K562 (cell line): ENCODE results near the gene YOD1. TPM values are rescaled to one million over a fixed set of nuclear protein-coding genes. Genes with fewer than 3 reads are reported as not detected.

Experiments
- ATAC-seq: fragments of 200-7000 bp; cut with Tn5 transposase; 3 replicates; pipeline ENCODE4 v1.9.1; 2020; ENCODE audit warnings: moderate library complexity
- BruUV-seq: library from RNA; stranded (reverse); fragments of 400-500 nt; replicated peaks from 2 replicates; lab custom pipeline; 2021; lab: Mats Ljungman, UMichigan
- CTCF ChIA-PET: fragments of 300-600 bp; formaldehyde crosslinking; extraction: SDS; loops from one replicate; lab custom pipeline; 2021; ENCODE audit warnings: low intra/inter-chr PET ratio; lab: Yijun Ruan, JAX
- POLR2A ChIA-PET: fragments of 300-600, 350-650 bp; sonication (Branson Sonifier 250); formaldehyde crosslinking; extraction: SDS; loops from one replicate; lab custom pipeline; 2021; ENCODE audit warnings: antibody characterized with exemption, inconsistent platforms; lab: Yijun Ruan, JAX
- DNase-seq, 4 experiments: peaks; one replicate each; pipeline versions ENCODE4 v3.0.0 to v3.0.0-alpha.2; 2011 to 2018; ENCODE audit warnings: low spot score in 3 of 4, mixed read lengths in 3 of 4; ENCODE audit errors: extremely low read depth in 1 of 4
- FAIRE-seq: peaks from 2 replicates; lab custom pipeline; 2011; peaks lifted over from hg19 to GRCh38; lab: Jason Lieb, UNC
- H2AFZ ChIP-seq: 2 replicates; pipeline ENCODE4 v1.6.0; 2011; ENCODE audit warnings: low read depth, low read length, control low read depth, inconsistent platforms
- H3K27ac ChIP-seq: fragments of 200-600 bp; 3 replicates; pipeline ENCODE4 v1.8.0; 2011; ENCODE audit warnings: low read depth, mild to moderate bottlenecking, control low read depth, inconsistent platforms, low read length, moderate library complexity, mixed read lengths; ENCODE audit errors: extremely low read depth
- H3K27me3 ChIP-seq, 2 experiments: fragments of 300-600 bp in 1 of 2; 2 replicates in 1 of 2; 3 replicates in 1 of 2; pipeline versions ENCODE4 v1.6.0 to v1.8.0; 2011; ENCODE audit warnings: inconsistent platforms in 2 of 2, low read length in 2 of 2, mild to moderate bottlenecking in 1 of 2, mixed read lengths in 1 of 2, moderate library complexity in 1 of 2; ENCODE audit not compliant: control insufficient read depth in 2 of 2, insufficient read depth in 2 of 2
- H3K36me3 ChIP-seq: fragments of 300-600 bp; 3 replicates; pipeline ENCODE4 v1.8.0; 2011; ENCODE audit warnings: mild to moderate bottlenecking, low read length, inconsistent platforms; ENCODE audit not compliant: control insufficient read depth, insufficient read depth
- H3K4me1 ChIP-seq, 2 experiments: fragments of 200-600 bp in 1 of 2; replicated peaks in 1 of 2; 2 replicates in 1 of 2; 3 replicates in 1 of 2; pipeline versions ENCODE4 v1.5.1 to v1.8.0; 2011; ENCODE audit warnings: inconsistent platforms in 2 of 2, low read length in 2 of 2, mild to moderate bottlenecking in 1 of 2, mixed read lengths in 1 of 2, moderate library complexity in 1 of 2; ENCODE audit not compliant: control insufficient read depth in 2 of 2, insufficient read depth in 2 of 2
- H3K4me2 ChIP-seq: 2 replicates; pipeline ENCODE4 v1.6.1; 2011; ENCODE audit warnings: low read length, control low read depth, inconsistent platforms, mixed read lengths; ENCODE audit not compliant: insufficient read depth
- H3K4me3 ChIP-seq: fragments of 200-600 bp; sonication (generic), shearing (Covaris generic); 2 replicates; pipeline ENCODE4 v1.5.1; 2016; ENCODE audit warnings: control low read depth, inconsistent platforms
- H3K79me2 ChIP-seq: fragments of 200-600 bp; 3 replicates; pipeline ENCODE4 v1.8.0; 2011; ENCODE audit warnings: low read length, inconsistent platforms; ENCODE audit not compliant: control insufficient read depth, insufficient read depth
- H3K9ac ChIP-seq, 2 experiments: 2 replicates each; pipeline versions ENCODE4 v1.6.0 to v1.6.1; 2011; ENCODE audit warnings: low read depth in 2 of 2, low read length in 2 of 2, control low read depth in 1 of 2, inconsistent platforms in 1 of 2, mild to moderate bottlenecking in 1 of 2, mixed read lengths in 1 of 2; ENCODE audit not compliant: insufficient read depth in 1 of 2
- H3K9me1 ChIP-seq: one replicate; pipeline ENCODE4 v1.6.0; 2011; ENCODE audit warnings: inconsistent platforms, mild to moderate bottlenecking, low read length, moderate library complexity; ENCODE audit not compliant: control insufficient read depth, insufficient read depth
- H3K9me3 ChIP-seq: replicated peaks from 2 replicates; pipeline ENCODE4 v1.5.1; 2011; ENCODE audit warnings: low read depth, low read length, inconsistent platforms; ENCODE audit not compliant: control insufficient read depth, insufficient read depth
- H4K20me1 ChIP-seq: replicated peaks from 2 replicates; pipeline ENCODE4 v1.6.1; 2011; ENCODE audit warnings: low read length, inconsistent platforms, mixed read lengths; ENCODE audit not compliant: control insufficient read depth, insufficient read depth
- ATF3 ChIP-seq, 2 experiments: fragments of 450-650 bp in 1 of 2; sonication (generic) in 1 of 2; formaldehyde crosslinking in 1 of 2; IDR thresholded peaks in 1 of 2; conservative IDR thresholded peaks in 1 of 2; 2 replicates each; pipeline versions ENCODE4 v1.6.1 to v1.8.1; 2016 to 2023; ENCODE audit warnings: mild to moderate bottlenecking in 2 of 2, moderate library complexity in 2 of 2, inconsistent platforms in 1 of 2, missing genetic modification reagents in 1 of 2
- ATF7 ChIP-seq: fragments of 450-650 bp; IDR thresholded peaks from 2 replicates; pipeline ENCODE4 v1.7.1; 2014; ENCODE audit warnings: mild to moderate bottlenecking, moderate library complexity
- CHD1 ChIP-seq: fragments of 200-600 bp; sonication (generic); IDR thresholded peaks from one replicate; pipeline ENCODE4 v1.6.1; 2012; ENCODE audit warnings: mild to moderate bottlenecking, moderate library complexity, low read length, inconsistent platforms
- EHMT2 ChIP-seq: fragments of 450-650 bp; IDR thresholded peaks from 2 replicates; pipeline ENCODE4 v1.6.1; 2018; ENCODE audit warnings: antibody characterized with exemption
- HNRNPL ChIP-seq: fragments of 200-400 bp; formaldehyde crosslinking; IDR thresholded peaks from 2 replicates; pipeline ENCODE4 v1.6.1; 2017; ENCODE audit warnings: low read depth, mild to moderate bottlenecking, low read length
- MAFG ChIP-seq: fragments of 450-650 bp; conservative IDR thresholded peaks from 2 replicates; pipeline ENCODE4 v1.6.1; 2016; ENCODE audit warnings: missing genetic modification characterization, missing compliant biosample characterization
- MAZ ChIP-seq, 2 experiments: fragments of 450-650 bp in 1 of 2; sonication (generic) in 1 of 2; formaldehyde crosslinking; IDR thresholded peaks in 1 of 2; conservative IDR thresholded peaks in 1 of 2; 2 replicates each; pipeline versions ENCODE4 v1.4.0 to v1.5.0; 2020; ENCODE audit warnings: mild to moderate bottlenecking in 1 of 2, missing genetic modification reagents in 1 of 2
- NEUROD1 ChIP-seq: fragments of 150-350 bp; IDR thresholded peaks from 2 replicates; pipeline ENCODE4 v1.6.1; 2014; ENCODE audit warnings: borderline replicate concordance, low read length, low read depth; ENCODE audit not compliant: partially characterized antibody
- NFIX ChIP-seq: fragments of 250-450 bp; sonication (Bioruptor Pico); IDR thresholded peaks from 2 replicates; pipeline ENCODE4 v1.4.0; 2020; ENCODE audit warnings: low read depth, mild to moderate bottlenecking, moderate library complexity
- NR1H2 ChIP-seq: sonication (generic); formaldehyde crosslinking; IDR thresholded peaks from 2 replicates; pipeline ENCODE4 v1.4.0; 2020; ENCODE audit warnings: mild to moderate bottlenecking, missing genetic modification reagents
- POLR3A ChIP-seq: IDR thresholded peaks from 2 replicates; pipeline ENCODE4 v1.6.1; 2011; ENCODE audit warnings: borderline replicate concordance, mild to moderate bottlenecking, moderate library complexity; ENCODE audit not compliant: insufficient read length, insufficient read depth; ENCODE audit errors: extremely low read depth
- RBM34 ChIP-seq: fragments of 200-400 bp; formaldehyde crosslinking; IDR thresholded peaks from 2 replicates; pipeline ENCODE4 v1.6.1; 2018; ENCODE audit warnings: low read length, borderline replicate concordance; ENCODE audit not compliant: insufficient read depth
- TEAD1 ChIP-seq, 2 experiments: fragments of 450-650 bp in 1 of 2; sonication (generic) in 1 of 2; formaldehyde crosslinking; IDR thresholded peaks; 2 replicates each; pipeline versions ENCODE4 v1.4.0 to v1.8.0; 2020 to 2022; ENCODE audit warnings: mild to moderate bottlenecking in 2 of 2, missing genetic modification reagents in 1 of 2
- ZC3H11A ChIP-seq: IDR thresholded peaks from 2 replicates; pipeline ENCODE4 v1.6.1; 2012; ENCODE audit warnings: low read depth, low read length, improper control_type of control experiment
- ZNF436 ChIP-seq: fragments of 250-450, 450-650 bp; sonication (Bioruptor Pico); formaldehyde crosslinking; IDR thresholded peaks from 2 replicates; pipeline ENCODE4 v1.7.0; 2020; ENCODE audit warnings: mild to moderate bottlenecking
- ZNF696 ChIP-seq: fragments of 250-450 bp; sonication (Bioruptor Pico); conservative IDR thresholded peaks from 2 replicates; pipeline ENCODE4 v1.4.0; 2020; ENCODE audit warnings: mild to moderate bottlenecking, moderate library complexity
- WGBS: fragments of 100-300 bp; shearing (Covaris generic); methylation state at CpG from one replicate; pipeline ENCODE4 v1.1.6; 2016; ENCODE audit warnings: low coverage, mixed read lengths; ENCODE audit not compliant: insufficient coverage; ENCODE audit errors: missing lambda C conversion rate; 5-methylcytosine and 5-hydroxymethylcytosine counted together
- in situ Hi-C: fragments of 300-500 bp; cut with MboI; formaldehyde crosslinking; loops from 4 replicates; pipeline ENCODE4 v1.15.0; 2018; ENCODE audit warnings: inconsistent platforms, mixed read lengths
- intact Hi-C: fragments of 100-400 bp; cut with micrococcal nuclease; formaldehyde crosslinking; loops from 2 replicates; pipeline ENCODE4 v1.14.2; 2022
- polyA plus RNA-seq, 8 experiments: library from polyadenylated mRNA; depleted of rRNA in 4 of 8; stranded (reverse) in 5 of 8; unstranded in 3 of 8; fragments of >200 nt; fragmentation: Nextera tagmentation in 2 of 8; fragmentation: Illumina TruSeq in 1 of 8; extraction: Ambion mirVana in 2 of 8; extraction: Trizol in 1 of 8; gene quantifications; 2 replicates each; pipeline versions ENCODE4 v1.2.1 to v1.2.3, GENCODE V29; 2011 to 2014; ENCODE audit warnings: inconsistent platforms in 1 of 8, missing spikeins in 1 of 8
- total RNA-seq, 7 experiments: library from RNA; depleted of rRNA in 6 of 7; stranded (reverse); fragments of >200 nt in 6 of 7; fragmentation: Illumina TruSeq in 2 of 7; extraction: Trizol in 2 of 7; gene quantifications; 2 replicates each; pipeline versions ENCODE4 v1.2.1 to v1.2.3, GENCODE V29; 2011 to 2021; ENCODE audit warnings: low replicate concordance in 1 of 7
- TF ChIP-seq, protein P1 (sequence below): sonication (generic); formaldehyde crosslinking; IDR thresholded peaks from 2 replicates; pipeline ENCODE4 v1.8.1; 2022; ENCODE audit warnings: missing genetic modification reagents

YOD1 gene
- total and polyA plus RNA-seq, 9 of the 15 experiments (the other 6 are each of a cell fraction or from before 2014, with no cell fraction given) = 18.2 to 78.1 (median 46.9) TPM

DNA sequence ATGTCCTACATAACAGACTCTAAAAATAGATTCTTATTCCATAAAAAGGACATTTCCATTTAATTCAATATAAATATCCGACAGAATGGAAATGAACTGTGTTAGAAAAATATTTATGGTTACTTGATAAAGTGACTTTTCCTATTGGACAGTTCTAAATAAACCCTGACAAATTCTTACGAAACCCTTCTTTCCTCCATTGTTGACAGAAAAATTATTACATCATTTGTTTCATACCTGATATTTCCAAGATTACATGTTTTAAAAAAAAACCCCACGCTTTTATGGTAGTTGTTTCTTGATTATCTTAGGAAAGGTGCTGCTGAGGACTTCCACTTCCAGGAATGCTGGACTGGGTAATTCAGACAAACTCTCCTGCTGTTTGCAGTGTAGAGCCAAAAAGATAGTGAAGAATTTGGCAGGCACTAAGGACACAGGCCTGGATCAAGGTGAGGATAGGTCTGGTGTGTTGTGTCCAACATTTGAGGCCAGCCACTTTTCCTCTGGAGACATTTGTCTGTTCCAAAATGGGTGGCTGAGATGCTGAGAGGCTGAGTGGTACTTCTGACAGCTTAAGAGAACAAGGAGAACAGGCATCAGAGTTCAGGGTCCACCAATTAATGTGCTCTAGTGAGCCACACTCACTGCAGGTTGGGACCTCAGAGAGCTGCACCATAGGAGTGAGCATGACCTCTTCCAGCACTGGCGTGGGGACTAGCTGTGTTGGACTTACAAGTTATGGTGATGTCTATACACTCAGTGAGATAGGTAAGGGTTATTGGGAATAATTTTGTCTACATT lies 11.4 kb downstream of the YOD1 start:
- FAIRE-seq = peak; percentile 59
- Histone ChIP-seq H3K4me2 (no peak overlapping the region; the same call in 1 of the 2 replicates), H3K9ac (peak overlapping the region in 1 of 2 experiments; percentile 64; a peak in 1 of 4 replicates), H3K36me3 (peaks cover 21% of the 10 kb centered on the region; the same call in 2 of the 3 replicates), H3K9me3 (no peaks in the 10 kb centered on the region), H4K20me1 (no peaks in the 10 kb centered on the region), H2AFZ (peak overlapping the region; percentile 18; the same call in 1 of the 2 replicates), H3K9me1 (no peaks in the 10 kb centered on the region), H3K4me3 (no peak overlapping the region), H3K4me1 (peaks cover 9 to 42% of the 10 kb centered on the region in 2 experiments), H3K79me2 (peaks cover 20% of the 10 kb centered on the region), H3K27ac (peak overlapping the region; percentile 19; the same call in 1 of the 3 replicates), H3K27me3 (no peaks in the 10 kb centered on the region)
- intact Hi-C loops = no loop called here
- ChIA-PET CTCF (no interaction called here), POLR2A (interaction anchor here (0.6 to 4.2 kb wide), 10 partner anchors 7 to 112 kb away, joined by 3 to 29 read pairs (median 6); partner anchors contain the start of genes C1orf116, PFKFB2 and YOD1)
- BruUV-seq = no TSS peak
- ATAC-seq = peak; percentile 74
- no peak for DNase-seq
- 38% methylated on average over 4 of the region's 4 CpGs for WGBS
- in situ Hi-C loops = no loop called here
- no peak for TF ChIP-seq CHD1
- no peak for TF ChIP-seq NEUROD1
- no peak for TF ChIP-seq TEAD1 (CRISPR knock-in tag; IDR thresholded peaks at IDR 0.05)
- no peak for TF ChIP-seq ZC3H11A
- peak; percentile 76 for TF ChIP-seq ATF3 (IDR thresholded peaks at IDR 0.05)
- TF ChIP-seq ATF3 (CRISPR knock-in tag; conservative IDR thresholded peaks at IDR 0.05) = no peak
- TF ChIP-seq ZNF696 = no peak
- TF ChIP-seq HNRNPL = no peak
- TF ChIP-seq ZNF436 (CRISPR knock-in tag) = no peak
- TF ChIP-seq NR1H2 = no peak
- peak; percentile 22; the same call in 1 of the 2 replicates for TF ChIP-seq ATF7
- no peak for TF ChIP-seq NFIX (CRISPR knock-in tag)
- no peak for TF ChIP-seq POLR3A
- TF ChIP-seq MAFG (tag) = no peak
- no peak for TF ChIP-seq RBM34
- TF ChIP-seq MAZ (CRISPR knock-in tag; conservative IDR thresholded peaks at IDR 0.05 in 1 of 2, IDR thresholded peaks at IDR 0.05 in 1 of 2) = 0 out of 4 replicates have a peak, but pooled peaks of 1 of the 2 experiments have one; percentile 16
- TF ChIP-seq, protein P1, sequence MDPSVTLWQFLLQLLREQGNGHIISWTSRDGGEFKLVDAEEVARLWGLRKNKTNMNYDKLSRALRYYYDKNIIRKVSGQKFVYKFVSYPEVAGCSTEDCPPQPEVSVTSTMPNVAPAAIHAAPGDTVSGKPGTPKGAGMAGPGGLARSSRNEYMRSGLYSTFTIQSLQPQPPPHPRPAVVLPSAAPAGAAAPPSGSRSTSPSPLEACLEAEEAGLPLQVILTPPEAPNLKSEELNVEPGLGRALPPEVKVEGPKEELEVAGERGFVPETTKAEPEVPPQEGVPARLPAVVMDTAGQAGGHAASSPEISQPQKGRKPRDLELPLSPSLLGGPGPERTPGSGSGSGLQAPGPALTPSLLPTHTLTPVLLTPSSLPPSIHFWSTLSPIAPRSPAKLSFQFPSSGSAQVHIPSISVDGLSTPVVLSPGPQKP (CRISPR knock-in tag) = no peak
- TF ChIP-seq EHMT2 = no peak
